NCI-H1092 treated with DMSO at 0.1 percent for 48 hours (cell line): ENCODE data around the gene MARCHF11.

Experiments used
- DNase-seq: peaks from one replicate; lab custom pipeline; 2025; lab: John Stamatoyannopoulos, UW

MARCHF11 gene, protein sequence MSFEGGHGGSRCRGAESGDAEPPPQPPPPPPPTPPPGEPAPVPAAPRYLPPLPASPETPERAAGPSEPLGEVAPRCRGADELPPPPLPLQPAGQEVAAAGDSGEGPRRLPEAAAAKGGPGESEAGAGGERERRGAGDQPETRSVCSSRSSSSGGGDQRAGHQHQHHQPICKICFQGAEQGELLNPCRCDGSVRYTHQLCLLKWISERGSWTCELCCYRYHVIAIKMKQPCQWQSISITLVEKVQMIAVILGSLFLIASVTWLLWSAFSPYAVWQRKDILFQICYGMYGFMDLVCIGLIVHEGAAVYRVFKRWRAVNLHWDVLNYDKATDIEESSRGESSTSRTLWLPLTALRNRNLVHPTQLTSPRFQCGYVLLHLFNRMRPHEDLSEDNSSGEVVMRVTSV

DNA sequence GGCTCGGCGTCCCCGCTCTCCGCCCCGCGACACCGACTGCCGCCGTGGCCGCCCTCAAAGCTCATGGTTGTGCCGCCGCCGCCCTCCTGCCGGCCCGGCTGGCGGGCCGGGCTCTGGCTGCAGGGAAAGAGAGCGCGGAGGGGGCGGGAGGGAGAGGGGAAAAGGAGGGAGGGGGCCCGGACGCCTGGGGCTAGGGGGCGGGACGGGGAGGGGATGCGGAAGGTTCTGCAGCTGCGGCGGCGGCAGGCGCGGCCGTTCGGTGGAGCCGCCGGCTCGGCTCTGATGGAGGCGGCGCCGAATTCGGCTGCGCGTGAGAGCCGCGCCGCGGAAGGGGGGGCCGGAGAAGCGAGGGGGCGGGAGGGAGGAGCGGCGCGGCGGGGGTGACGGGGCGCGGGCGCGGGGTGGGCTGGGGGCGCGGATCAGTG is at the start of gene MARCHF11:
TSS of gene MARCHF11 (minus strand) at position 281 of the 425 bp plus-strand sequence. CDS start at position 65, 216 bp downstream.
- DNase-seq, result peak; percentile 22

DNA sequence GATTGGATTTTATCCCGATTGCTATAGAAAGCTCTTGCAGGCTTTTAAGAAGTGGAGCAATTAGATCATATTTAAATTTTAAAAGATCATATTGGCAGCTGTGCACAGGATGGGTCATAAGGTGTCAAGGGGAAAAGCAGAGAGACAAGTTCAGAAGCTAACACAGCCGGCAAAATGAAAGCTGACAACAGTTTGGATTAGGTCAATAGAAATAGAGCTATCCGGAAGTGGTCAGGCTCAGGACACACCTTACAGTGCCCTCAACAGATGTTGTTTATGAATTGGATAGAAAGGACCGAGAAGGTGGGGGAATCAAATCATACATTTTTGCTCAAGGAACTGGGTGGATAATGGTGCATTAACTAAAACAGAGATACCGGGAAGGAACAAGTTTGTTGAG is 46.3 kb upstream of the MARCHF11 start:
- DNase-seq, result no peak

- DNase-seq, result no peak
Observed at GRCh38 chr5:16192311-16192710, 12.7 kb upstream of the MARCHF11 start.

DNA sequence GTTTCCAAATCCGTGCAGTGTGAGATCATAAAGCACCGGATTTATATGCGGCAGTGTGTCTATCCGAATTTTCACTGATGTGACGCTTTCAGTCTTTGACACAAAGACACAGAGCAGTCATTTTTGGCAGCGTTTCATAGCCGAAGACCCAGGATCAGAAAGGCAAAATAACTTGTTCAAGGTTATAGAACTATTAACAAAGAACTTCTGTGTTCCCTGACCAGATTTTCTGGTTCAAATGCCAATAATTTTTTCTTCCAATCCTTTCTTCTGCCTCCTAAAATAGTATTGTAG is 1.1 kb upstream of the MARCHF11 start:
- no peak for DNase-seq

DNA sequence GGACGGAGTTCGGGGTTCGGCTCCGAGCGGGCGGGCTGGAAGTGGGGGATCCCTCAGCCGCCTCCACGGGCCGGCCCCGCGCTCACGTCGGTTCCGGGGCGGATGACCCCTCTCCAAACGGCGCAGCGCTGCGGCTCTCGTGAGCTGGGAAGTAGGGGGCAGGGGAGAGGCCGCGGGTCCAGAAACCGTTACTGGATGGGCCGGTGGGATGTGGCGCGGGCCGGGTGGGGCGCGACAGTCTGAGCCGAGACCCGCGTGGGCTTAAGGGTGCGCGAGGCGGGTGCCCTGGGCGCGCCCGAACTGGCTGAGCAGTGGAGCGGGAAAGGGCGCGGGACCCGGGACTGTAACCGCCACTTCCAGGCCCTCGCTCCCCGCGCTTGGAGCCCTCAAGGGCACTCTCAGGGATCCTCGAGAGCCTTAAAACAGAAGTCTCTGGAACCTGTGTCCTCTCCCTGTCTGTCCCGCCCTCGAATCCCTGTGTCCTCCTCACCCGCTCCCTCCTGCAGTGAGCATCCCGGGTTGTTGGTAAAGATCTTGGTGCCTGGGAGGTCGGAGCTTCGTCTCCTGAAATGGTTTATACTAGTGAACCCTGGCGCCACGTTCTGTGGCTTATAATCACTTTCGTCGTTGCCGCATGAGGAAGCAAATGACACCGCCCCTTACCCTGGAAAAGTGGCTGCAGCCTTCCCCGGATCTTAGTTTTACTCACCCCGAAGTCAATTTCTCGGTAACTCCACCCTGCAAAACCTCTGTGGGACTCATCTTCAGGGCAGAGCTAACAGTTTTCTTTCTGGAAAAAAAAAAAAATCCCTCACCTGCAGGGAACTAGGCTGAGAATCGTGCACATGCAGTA is 571 bp upstream of the MARCHF11 start:
- no peak for DNase-seq

- peak; percentile 53 for DNase-seq
Observed at GRCh38 chr5:16178745-16179372, 732 bp downstream of the MARCHF11 start.

- DNase-seq, result no peak
Observed at GRCh38 chr5:16169550-16169949, 10.0 kb downstream of the MARCHF11 start.

DNA sequence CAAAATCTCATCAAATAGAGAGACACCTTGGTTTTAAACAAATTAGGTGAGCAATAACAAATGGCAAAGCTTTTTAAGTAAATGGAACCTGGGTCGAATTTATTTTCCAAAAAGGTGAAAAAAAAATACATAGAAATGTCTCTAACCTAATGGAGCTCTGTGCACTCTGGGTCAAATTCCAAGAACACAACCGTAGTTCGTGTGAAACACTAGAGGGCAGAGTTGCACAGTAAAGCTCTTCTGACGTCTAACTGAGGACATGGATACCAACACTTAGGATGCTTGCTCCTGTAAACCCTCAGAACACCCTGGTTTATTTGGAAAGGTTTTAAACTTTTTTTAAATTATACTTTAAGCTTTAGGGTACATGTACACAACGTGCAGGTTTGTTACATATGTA is 18.9 kb downstream of the MARCHF11 start:
- DNase-seq, result peak; percentile 65

DNA sequence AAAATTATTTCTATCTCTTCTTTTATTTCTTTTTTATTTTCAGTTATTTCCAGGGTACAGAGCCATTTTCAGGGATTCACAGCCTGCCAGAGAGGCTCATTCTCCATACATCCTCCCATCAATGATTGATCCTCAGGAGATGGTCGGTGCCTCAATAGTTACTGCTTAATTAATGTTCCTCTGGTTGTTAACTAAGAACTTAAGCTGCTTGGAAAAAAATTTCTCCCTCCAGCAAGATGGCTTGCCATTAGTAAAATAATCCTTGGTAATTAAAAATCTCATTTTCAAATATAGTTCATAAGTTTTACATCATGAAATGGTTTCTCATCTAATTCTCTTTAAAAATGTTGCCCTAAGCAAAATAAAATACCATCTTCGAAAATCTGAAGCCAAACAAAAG is 20.0 kb downstream of the MARCHF11 start:
- DNase-seq, result no peak

DNA sequence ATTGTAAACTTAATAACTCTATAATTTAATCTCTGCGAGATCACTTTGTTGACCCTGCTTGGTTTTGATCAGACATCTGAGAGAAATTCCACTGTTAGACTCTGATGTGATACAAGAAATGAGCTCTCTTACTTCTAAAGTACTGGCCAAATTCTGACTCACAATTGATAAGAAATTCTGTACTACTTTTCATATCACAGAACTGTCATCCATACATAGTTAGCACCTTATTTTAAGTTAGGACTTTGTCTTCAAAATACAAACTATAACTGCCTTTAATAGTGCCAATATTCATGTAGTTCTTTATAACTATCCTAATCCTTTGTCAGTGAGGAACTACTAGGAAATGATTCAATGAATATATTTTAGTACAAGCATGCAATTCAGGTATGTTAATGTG is 23.4 kb downstream of the MARCHF11 start:
- no peak for DNase-seq

DNA sequence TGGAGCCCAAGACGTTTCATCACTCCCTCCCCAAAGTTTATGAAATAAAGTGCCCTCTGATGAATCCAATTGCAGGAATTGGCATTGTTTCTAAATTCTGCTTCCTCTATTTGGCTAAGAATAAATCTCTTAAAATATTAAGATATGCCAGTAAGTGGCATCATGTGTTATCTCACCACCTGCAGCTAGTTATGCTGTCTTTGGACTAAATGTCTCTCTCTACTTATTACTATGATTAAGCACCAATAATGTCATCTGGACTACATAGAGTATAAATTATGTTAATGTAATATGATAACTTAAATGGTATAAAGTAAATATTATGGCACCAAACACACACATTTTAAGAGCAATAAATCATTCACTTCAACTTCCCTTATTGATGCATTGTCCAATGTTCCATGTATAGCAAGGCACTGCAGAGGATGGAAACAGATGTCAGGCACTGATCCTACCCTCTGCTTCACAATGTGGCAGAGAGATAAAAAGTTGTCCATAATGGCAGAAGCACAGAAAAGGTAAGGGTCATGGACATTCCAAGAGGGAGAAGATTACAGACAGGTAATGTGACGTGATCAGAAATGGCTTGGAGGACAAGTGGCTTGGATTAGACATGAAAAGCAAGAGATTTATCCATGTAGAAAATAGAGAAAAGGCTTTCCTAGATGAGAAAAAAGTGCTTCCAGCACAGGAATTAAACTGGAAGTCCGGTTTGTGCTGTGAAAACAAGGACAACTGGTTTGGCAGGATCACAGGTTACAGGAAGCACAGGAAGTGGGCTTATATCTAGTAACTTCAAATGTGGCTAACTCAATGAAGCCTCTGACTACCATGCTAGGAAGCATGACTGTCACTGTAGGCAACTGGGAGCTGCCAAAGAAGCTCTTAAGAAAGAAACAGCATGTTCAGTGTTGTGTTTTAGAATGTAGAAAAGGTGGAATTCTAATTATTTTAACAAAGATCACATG is 26.7 kb downstream of the MARCHF11 start:
- DNase-seq, result no peak

GRCh38 chr5:16149621-16150020 is 30.0 kb downstream of the MARCHF11 start:
- DNase-seq, result no peak

DNA sequence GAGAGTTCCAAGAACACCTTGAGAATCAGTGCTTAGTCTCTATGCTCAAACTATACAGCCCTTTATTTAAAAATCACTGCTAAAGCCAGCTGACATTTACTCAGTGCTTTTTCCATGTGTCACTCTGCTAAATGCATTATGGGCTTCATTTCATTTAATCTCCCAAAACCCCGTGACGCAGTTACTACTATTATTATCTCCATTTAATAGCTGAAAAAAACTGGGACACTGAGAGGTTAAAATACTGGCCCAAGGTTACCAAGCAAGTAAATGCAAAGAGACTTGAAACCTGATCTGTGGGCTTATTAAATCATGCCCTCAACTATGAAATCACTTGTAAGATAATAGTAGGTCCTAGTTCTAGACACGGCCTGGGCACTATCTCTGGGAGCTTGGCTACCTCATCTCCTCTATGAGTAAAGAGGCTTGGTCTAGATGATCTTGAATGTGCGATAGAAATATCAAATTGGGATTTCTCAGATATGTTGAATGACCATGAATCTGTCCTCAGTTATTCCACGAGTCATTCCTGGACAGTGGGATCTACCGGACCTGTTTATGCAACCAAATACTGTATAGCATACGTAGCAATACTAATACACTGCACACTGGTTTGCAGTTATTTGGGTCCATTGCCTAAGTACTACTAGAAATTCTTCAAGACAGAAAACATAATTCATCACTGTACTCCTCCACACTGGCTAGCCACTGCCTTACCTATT is 32.3 kb downstream of the MARCHF11 start:
- no peak for DNase-seq

DNA sequence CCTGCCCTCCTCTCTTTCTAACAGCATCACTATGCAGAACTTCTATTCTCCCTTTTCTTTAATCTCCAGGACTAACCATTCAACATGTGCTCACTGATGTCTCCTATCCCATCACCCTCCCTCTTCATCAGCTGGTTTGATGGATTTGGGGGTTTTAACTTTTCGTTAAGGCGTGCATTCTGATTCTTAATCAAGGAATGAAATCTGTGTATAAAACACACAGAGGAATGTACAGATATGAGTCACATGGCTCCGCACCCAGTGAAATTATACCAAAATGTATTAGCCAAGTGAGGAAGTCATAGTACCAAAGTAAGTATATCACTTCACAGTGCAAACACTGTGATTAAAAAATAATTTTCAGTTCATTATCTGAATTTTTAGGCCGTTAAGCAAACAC is 35.2 kb downstream of the MARCHF11 start:
- no peak for DNase-seq

DNA sequence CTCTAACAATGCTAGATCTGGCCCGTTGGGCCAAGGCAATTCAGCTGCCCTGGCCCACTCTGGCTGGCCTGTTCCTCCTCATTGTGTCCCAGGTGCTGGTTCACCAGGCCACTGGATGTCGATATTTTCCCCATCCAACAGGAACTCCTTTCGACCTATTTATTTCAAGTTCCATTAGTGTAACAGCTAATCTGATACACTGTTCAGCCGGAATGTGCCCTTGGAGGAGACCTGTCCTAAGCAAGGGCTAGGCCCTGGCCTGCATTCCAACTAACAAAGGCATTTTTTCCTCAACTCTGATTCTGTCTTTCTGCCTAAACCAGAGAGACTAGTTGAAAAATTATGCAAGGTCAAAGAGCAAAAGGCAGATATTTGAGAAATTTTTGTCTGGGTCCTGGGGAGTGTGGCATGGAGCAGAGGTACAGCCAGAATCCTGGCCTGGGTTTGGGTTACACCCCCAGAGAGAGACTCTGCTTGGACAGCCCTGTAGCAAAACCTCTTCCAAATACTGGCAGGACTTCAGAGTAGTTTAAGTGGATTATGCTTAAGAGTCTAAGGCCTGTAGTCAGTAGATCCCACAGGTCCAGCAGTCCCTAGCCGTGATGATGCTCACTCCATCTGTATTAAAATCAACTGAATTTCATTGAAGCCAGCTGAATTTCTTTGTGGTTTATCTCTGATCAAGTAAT is 36.1 kb downstream of the MARCHF11 start:
- DNase-seq, result no peak

GRCh38 chr5:16140944-16141343 is 38.6 kb downstream of the MARCHF11 start:
- no peak for DNase-seq

- no peak for DNase-seq
Observed at GRCh38 chr5:16140417-16140816, 39.2 kb downstream of the MARCHF11 start.

GRCh38 chr5:16137177-16137576 is 42.4 kb downstream of the MARCHF11 start:
- DNase-seq, result no peak

DNA sequence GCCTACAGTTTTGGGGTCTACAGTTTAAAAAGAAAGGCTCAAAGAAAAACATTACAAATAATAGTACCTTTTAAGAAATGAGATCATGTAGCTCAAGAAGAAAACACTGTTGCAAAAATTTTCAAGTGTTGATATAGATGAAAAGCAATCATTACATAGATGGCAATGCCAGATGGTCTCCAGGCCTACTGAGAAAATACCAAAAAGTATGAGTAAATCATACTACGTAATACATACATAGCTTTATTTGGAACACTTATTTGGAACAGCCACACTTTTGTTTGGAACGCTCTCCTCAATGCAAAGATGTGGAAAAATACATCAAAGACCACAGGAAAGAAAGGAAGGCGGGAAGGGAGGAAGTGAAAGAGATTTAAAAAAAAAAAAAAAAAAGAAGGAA is 44.1 kb downstream of the MARCHF11 start:
- DNase-seq, result no peak

- DNase-seq, result no peak
Observed at GRCh38 chr5:16135003-16135402, 44.6 kb downstream of the MARCHF11 start.
